HepG2 (cell line): Measurements from ENCODE around the gene ODAD4. TPM values are rescaled to one million over a fixed set of nuclear protein-coding genes. Genes with fewer than 3 reads are reported as not detected.
A peak's percentile ranks its signal among the peaks of the same experiment; 100 is the strongest.

Source experiments
- AKAP8 ChIP-seq: sonication (generic); formaldehyde crosslinking; IDR thresholded peaks from 2 replicates; pipeline ENCODE4 v1.5.1; 2020; ENCODE audit warnings: mild to moderate bottlenecking, missing genetic modification reagents
- FUBP1 ChIP-seq: sonication (generic); formaldehyde crosslinking; IDR thresholded peaks from 2 replicates; pipeline ENCODE4 v1.5.1; 2020; ENCODE audit warnings: missing genetic modification reagents, mild to moderate bottlenecking, borderline replicate concordance
- GATA4 ChIP-seq: sonication (generic); IDR thresholded peaks from 2 replicates; pipeline ENCODE4 v1.6.1; 2016; ENCODE audit warnings: antibody characterized with exemption, low read depth, borderline replicate concordance
- GTF3A ChIP-seq: sonication (generic); formaldehyde crosslinking; conservative IDR thresholded peaks from 2 replicates; pipeline ENCODE4 v1.4.0; 2020; ENCODE audit warnings: mild to moderate bottlenecking, missing genetic modification reagents
- HOXA7 ChIP-seq: sonication (generic); formaldehyde crosslinking; IDR thresholded peaks from 2 replicates; pipeline ENCODE4 v1.8.1; 2022; ENCODE audit warnings: mild to moderate bottlenecking, missing genetic modification reagents, moderate library complexity
- NBN ChIP-seq: fragments of 450-650 bp; conservative IDR thresholded peaks from 2 replicates; pipeline ENCODE4 v1.6.1; 2017
- TARDBP ChIP-seq: sonication (generic); formaldehyde crosslinking; IDR thresholded peaks from 2 replicates; pipeline ENCODE4 v1.8.0; 2022; ENCODE audit warnings: mild to moderate bottlenecking, missing genetic modification reagents
- THAP11 ChIP-seq: IDR thresholded peaks from 2 replicates; pipeline ENCODE4 v1.6.1; 2016; ENCODE audit warnings: missing biosample characterization, missing genetic modification reagents
- ZFP37 ChIP-seq: sonication (generic); formaldehyde crosslinking; IDR thresholded peaks from 2 replicates; pipeline ENCODE4 v1.4.0; 2020; ENCODE audit warnings: missing genetic modification reagents, borderline replicate concordance
- ZKSCAN5 ChIP-seq: sonication (generic); formaldehyde crosslinking; IDR thresholded peaks from 2 replicates; pipeline ENCODE4 v1.5.1; 2020; ENCODE audit warnings: mild to moderate bottlenecking, missing genetic modification reagents
- ZNF460 ChIP-seq: sonication (generic); formaldehyde crosslinking; IDR thresholded peaks from 2 replicates; pipeline ENCODE4 v1.5.1; 2020; ENCODE audit warnings: missing genetic modification reagents, mild to moderate bottlenecking, borderline replicate concordance
- ZNF543 ChIP-seq: sonication (generic); formaldehyde crosslinking; IDR thresholded peaks from 2 replicates; pipeline ENCODE4 v1.4.0; 2020; ENCODE audit warnings: mild to moderate bottlenecking, missing genetic modification reagents
- ZNF761 ChIP-seq: sonication (generic); formaldehyde crosslinking; conservative IDR thresholded peaks from 2 replicates; pipeline ENCODE4 v1.4.0; 2020; ENCODE audit warnings: mild to moderate bottlenecking, missing genetic modification reagents
- ZNF800 ChIP-seq: sonication (generic); formaldehyde crosslinking; IDR thresholded peaks from 2 replicates; pipeline ENCODE4 v1.4.0; 2020; ENCODE audit warnings: missing genetic modification reagents
- ZNF879 ChIP-seq: sonication (generic); formaldehyde crosslinking; IDR thresholded peaks from 2 replicates; pipeline ENCODE4 v1.8.1; 2023; ENCODE audit warnings: missing genetic modification reagents
- polyA plus RNA-seq, 8 experiments: library from polyadenylated mRNA; depleted of rRNA in 3 of 8; stranded (reverse) in 7 of 8; unstranded in 1 of 8; fragments of >200 nt; fragmentation: Illumina TruSeq in 4 of 8; extraction: Trizol in 4 of 8; gene quantifications; 2 replicates each; pipeline versions ENCODE4 v1.2.1 to v1.2.3, GENCODE V29; 2011 to 2016; ENCODE audit warnings: low read depth in 4 of 8, missing spikeins in 1 of 8, mixed read lengths in 1 of 8; ENCODE audit not compliant: insufficient read depth in 1 of 8
- total RNA-seq, 5 experiments: library from RNA; depleted of rRNA; stranded (reverse); fragments of >200 nt; fragmentation: Illumina TruSeq; extraction: Trizol; gene quantifications; 2 replicates each; pipeline ENCODE4 v1.2.3, GENCODE V29; 2016; ENCODE audit warnings: low read depth in 1 of 5
- TF ChIP-seq, protein P1 (sequence below), 2 experiments: sonication (generic) in 1 of 2; formaldehyde crosslinking in 1 of 2; IDR thresholded peaks; 2 replicates each; pipeline versions ENCODE4 v1.5.1 to v1.6.1; 2011 to 2020; ENCODE audit warnings: borderline replicate concordance in 1 of 2, low read depth in 1 of 2, low read length in 1 of 2, mild to moderate bottlenecking in 1 of 2, missing genetic modification reagents in 1 of 2, moderate library complexity in 1 of 2
- TF ChIP-seq, protein P2 (sequence below): IDR thresholded peaks from 2 replicates; pipeline ENCODE4 v1.6.1; 2016; ENCODE audit warnings: missing compliant biosample characterization, missing genetic modification reagents, borderline replicate concordance
- TF ChIP-seq, protein P3 (sequence below): sonication (generic); formaldehyde crosslinking; IDR thresholded peaks from 2 replicates; pipeline ENCODE4 v1.9.0; 2021; ENCODE audit warnings: missing genetic modification reagents, borderline replicate concordance

The ODAD4 gene
- total and polyA plus RNA-seq, 2 of the 13 experiments (the other 11 are each of a cell fraction or from before 2014, with no cell fraction given) = 0.48 to 0.53 TPM

DNA sequence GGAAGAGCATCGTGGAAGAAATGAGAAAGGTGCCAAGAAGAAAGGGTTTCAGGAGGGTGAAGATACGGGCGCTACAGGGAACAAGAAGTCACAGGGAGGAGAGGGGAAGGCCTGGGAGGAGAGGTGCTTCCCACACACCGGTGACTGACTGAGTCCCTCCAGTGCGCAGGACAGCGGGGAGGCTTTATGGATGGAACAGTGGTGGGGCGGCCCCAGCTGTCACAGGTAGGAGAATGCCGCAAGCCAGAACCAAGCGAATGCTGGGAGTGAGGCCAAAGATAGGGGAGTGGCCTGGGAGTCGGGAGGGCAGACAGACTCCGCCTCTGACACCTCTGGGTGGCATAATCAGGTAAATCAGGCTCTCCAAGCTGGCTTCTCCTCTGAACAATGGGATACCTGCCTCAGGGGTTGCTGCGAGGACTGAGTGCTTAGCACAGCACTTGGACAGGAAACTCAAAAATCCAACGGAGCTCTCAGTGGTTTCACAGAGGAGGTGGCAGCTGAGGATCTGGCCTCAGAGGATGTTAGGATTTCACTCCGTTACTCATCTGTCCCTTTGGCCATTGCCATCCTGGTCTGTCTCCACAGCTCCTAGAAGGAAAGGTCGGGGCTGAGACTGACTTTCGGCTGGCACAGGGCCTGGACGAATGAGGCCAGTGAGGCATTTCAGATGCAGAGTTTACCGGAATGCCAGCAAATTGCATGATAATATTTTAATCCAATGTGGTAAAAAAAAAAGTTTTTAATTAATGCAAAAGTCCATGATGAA, 35.5 kb downstream of the ODAD4 start (continued):
- TF ChIP-seq GATA4 (no peak), ZNF800 (CRISPR knock-in tag) (no peak), ZNF543 (CRISPR knock-in tag) (no peak), AKAP8 (CRISPR knock-in tag) (no peak), NBN (no peak), THAP11 (CRISPR knock-in tag) (0 out of 2 replicates have a peak, but pooled peaks have one; percentile 11), ZFP37 (CRISPR knock-in tag) (peak; percentile 5; the same call in 1 of the 2 replicates), TARDBP (CRISPR knock-in tag) (no peak), GTF3A (no peak), ZKSCAN5 (CRISPR knock-in tag) (no peak), HOXA7 (CRISPR knock-in tag) (no peak), ZNF460 (CRISPR knock-in tag) (no peak), ZNF761 (CRISPR knock-in tag) (no peak), FUBP1 (CRISPR knock-in tag) (no peak), ZNF879 (no peak)
- TF ChIP-seq, protein P1, sequence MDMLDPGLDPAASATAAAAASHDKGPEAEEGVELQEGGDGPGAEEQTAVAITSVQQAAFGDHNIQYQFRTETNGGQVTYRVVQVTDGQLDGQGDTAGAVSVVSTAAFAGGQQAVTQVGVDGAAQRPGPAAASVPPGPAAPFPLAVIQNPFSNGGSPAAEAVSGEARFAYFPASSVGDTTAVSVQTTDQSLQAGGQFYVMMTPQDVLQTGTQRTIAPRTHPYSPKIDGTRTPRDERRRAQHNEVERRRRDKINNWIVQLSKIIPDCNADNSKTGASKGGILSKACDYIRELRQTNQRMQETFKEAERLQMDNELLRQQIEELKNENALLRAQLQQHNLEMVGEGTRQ (IDR thresholded peaks at IDR 0.05; ENCODE audit: low read depth, low read length) = no peak
- TF ChIP-seq, protein P1 (CRISPR knock-in tag; IDR thresholded peaks at IDR 0.05; ENCODE audit: borderline replicate concordance) = no peak
- TF ChIP-seq, protein P2, sequence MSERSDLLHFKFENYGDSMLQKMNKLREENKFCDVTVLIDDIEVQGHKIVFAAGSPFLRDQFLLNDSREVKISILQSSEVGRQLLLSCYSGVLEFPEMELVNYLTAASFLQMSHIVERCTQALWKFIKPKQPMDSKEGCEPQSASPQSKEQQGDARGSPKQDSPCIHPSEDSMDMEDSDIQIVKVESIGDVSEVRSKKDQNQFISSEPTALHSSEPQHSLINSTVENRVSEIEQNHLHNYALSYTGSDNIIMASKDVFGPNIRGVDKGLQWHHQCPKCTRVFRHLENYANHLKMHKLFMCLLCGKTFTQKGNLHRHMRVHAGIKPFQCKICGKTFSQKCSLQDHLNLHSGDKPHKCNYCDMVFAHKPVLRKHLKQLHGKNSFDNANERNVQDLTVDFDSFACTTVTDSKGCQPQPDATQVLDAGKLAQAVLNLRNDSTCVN = peak; percentile 73; the same call in 1 of the 2 replicates
- TF ChIP-seq, protein P3, sequence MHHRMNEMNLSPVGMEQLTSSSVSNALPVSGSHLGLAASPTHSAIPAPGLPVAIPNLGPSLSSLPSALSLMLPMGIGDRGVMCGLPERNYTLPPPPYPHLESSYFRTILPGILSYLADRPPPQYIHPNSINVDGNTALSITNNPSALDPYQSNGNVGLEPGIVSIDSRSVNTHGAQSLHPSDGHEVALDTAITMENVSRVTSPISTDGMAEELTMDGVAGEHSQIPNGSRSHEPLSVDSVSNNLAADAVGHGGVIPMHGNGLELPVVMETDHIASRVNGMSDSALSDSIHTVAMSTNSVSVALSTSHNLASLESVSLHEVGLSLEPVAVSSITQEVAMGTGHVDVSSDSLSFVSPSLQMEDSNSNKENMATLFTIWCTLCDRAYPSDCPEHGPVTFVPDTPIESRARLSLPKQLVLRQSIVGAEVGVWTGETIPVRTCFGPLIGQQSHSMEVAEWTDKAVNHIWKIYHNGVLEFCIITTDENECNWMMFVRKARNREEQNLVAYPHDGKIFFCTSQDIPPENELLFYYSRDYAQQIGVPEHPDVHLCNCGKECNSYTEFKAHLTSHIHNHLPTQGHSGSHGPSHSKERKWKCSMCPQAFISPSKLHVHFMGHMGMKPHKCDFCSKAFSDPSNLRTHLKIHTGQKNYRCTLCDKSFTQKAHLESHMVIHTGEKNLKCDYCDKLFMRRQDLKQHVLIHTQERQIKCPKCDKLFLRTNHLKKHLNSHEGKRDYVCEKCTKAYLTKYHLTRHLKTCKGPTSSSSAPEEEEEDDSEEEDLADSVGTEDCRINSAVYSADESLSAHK (CRISPR knock-in tag) = peak; percentile 1; the same call in 1 of the 2 replicates
